Immature natural killer cell (primary cell): ENCODE data around the gene PCBP3. TPM values are rescaled to one million over a fixed set of nuclear protein-coding genes. Genes with fewer than 3 reads are reported as not detected.
"Not testable (repeated sequence)": the region's sequence is repeated elsewhere in the genome, so short reads cannot be mapped to it uniquely, and the experiment has no call there.

Experiments
- DNase-seq, 3 donors: peaks; one replicate each; pipeline ENCODE4 v3.0.0; 2022; ENCODE audit warnings: mixed read lengths in 1 of 3
- H3K27ac Mint-ChIP-seq, 6 donors: one replicate each; pipeline ENCODE4 v1.8.0; 2020; ENCODE audit warnings: mixed read lengths in 6 of 6, mild to moderate bottlenecking in 5 of 6, inconsistent platforms in 4 of 6, moderate library complexity in 3 of 6
- H3K27me3 Mint-ChIP-seq, 3 donors: one replicate each; pipeline ENCODE4 v1.8.0; 2020 to 2021; ENCODE audit warnings: low read depth in 3 of 3, mild to moderate bottlenecking in 3 of 3, mixed read lengths in 3 of 3, moderate library complexity in 3 of 3, inconsistent platforms in 1 of 3
- H3K36me3 Mint-ChIP-seq, 3 donors: one replicate each; pipeline ENCODE4 v1.8.0; 2020; ENCODE audit warnings: mixed read lengths in 3 of 3, inconsistent platforms in 2 of 3, mild to moderate bottlenecking in 2 of 3
- H3K4me1 Mint-ChIP-seq, 2 donors: one replicate each; pipeline ENCODE4 v1.8.0; 2020; ENCODE audit warnings: inconsistent platforms in 2 of 2, mild to moderate bottlenecking in 2 of 2, mixed read lengths in 2 of 2, moderate library complexity in 1 of 2
- H3K4me3 Mint-ChIP-seq, 5 donors: one replicate each; pipeline ENCODE4 v1.8.0; 2020; ENCODE audit warnings: mild to moderate bottlenecking in 5 of 5, mixed read lengths in 5 of 5, inconsistent platforms in 3 of 5, moderate library complexity in 3 of 5
- H3K9me3 Mint-ChIP-seq, 6 donors: one replicate each; pipeline ENCODE4 v1.8.0; 2020; ENCODE audit warnings: mild to moderate bottlenecking in 6 of 6, mixed read lengths in 6 of 6, inconsistent platforms in 4 of 6, moderate library complexity in 3 of 6
- polyA plus RNA-seq, 3 donors: library from polyadenylated mRNA; unstranded; fragments of 300-500 nt; fragmentation: Illumina TruSeq; gene quantifications; one replicate each; pipeline ENCODE4 v1.2.3, GENCODE V29; 2021

Gene PCBP3
- polyA plus RNA-seq, 3 donors from 2014 or later, result 0.27 to 0.71 TPM; not detected in 1

GRCh38 chr21:45895778-45896370 is 252.3 kb downstream of the PCBP3 start:
- no peak overlapping the region for H3K27ac Mint-ChIP-seq
- no peak overlapping the region for H3K4me3 Mint-ChIP-seq
- DNase-seq, result no peak

GRCh38 chr21:45896431-45896830 is 252.9 kb downstream of the PCBP3 start:
- not testable (repeated sequence) for H3K36me3 Mint-ChIP-seq, H3K27ac Mint-ChIP-seq

More at GRCh38 chr21:45895778-45896370, 252.3 kb downstream of the PCBP3 start:
- Mint-ChIP-seq H3K9me3 (no peaks in the 10 kb centered on the region), H3K27me3 (peaks cover 0 to 7% (median 1%) of the 10 kb centered on the region in 3 donors), H3K36me3 (no peaks in the 10 kb centered on the region), H3K4me1 (peaks cover 0 to 10% of the 10 kb centered on the region in 2 donors)

DNA sequence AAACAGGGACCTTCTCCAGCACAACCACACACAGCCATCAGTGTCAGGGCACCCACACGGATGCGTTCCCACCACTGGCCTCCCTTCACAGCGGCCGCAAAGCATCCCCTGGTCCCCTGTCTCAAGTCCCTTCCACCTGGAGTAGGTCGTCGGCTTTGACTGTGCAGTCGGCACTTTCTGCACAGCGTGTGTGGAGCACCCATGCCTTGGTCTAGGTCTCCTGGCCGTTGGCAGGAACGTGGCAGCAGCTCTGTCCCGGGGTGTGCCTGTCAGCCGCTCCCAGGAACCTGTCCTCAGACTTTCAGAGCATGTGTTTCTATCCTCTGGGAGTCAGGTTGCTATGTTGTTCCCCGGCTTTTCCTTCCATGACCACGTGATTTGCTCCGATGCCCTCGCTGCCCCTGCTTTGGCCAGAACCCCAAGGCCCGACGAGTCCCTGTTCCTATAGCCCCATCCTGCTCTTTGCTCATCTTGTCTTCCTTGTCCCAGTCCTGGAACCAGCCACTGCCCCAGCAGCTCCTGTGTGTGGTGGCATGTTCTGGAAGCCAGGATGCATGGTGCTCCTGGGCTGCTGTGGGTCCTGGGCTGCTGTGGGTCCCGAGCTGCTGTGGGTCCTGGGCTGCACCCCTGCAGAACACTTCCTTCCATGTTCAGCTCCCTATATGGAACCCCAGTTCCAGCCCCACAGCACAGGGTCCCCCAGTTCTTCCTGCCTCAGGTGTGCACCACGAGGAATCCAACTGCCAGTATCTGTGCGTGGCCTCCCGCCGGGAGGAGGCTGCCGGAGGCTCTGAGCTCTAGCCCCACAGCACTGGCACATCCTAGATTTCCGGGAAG is 253.9 kb downstream of the PCBP3 start:
- H3K4me3 Mint-ChIP-seq, result no peak overlapping the region
- H3K36me3 Mint-ChIP-seq, result no peaks in the 10 kb centered on the region
- DNase-seq, result no peak
- peaks cover 0 to 2% of the 10 kb centered on the region in 2 donors for H3K4me1 Mint-ChIP-seq
- H3K27me3 Mint-ChIP-seq, result peaks cover 1 to 8% (median 2%) of the 10 kb centered on the region in 3 donors
- no peaks in the 10 kb centered on the region for H3K9me3 Mint-ChIP-seq
- peak overlapping the region in 1 of 6 donors; percentile 55 for H3K27ac Mint-ChIP-seq

More at GRCh38 chr21:45896431-45896830, 252.9 kb downstream of the PCBP3 start:
- H3K4me1 Mint-ChIP-seq, H3K27me3 Mint-ChIP-seq, H3K4me3 Mint-ChIP-seq, DNase-seq, H3K9me3 Mint-ChIP-seq: not testable (repeated sequence)

DNA sequence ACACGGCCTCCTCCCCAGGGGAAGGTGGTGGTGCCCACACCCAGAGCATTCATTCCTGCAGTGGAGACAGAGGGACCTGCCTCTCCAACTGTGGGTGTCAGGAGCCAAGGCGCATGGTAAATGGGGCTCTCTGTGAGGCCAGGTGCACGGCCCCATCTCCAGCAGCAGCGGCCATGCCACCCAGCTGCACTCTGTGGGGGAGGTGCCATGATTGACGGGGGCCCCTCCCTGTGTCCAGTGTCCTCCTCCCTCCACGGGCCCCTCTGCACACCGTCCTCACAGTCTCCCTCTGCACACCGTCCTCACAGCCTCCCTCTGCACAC is 254.5 kb downstream of the PCBP3 start:
- DNase-seq, result no peak
- Mint-ChIP-seq H3K4me3 (no peak overlapping the region), H3K27me3 (peaks cover 1 to 8% (median 2%) of the 10 kb centered on the region in 3 donors)

DNA sequence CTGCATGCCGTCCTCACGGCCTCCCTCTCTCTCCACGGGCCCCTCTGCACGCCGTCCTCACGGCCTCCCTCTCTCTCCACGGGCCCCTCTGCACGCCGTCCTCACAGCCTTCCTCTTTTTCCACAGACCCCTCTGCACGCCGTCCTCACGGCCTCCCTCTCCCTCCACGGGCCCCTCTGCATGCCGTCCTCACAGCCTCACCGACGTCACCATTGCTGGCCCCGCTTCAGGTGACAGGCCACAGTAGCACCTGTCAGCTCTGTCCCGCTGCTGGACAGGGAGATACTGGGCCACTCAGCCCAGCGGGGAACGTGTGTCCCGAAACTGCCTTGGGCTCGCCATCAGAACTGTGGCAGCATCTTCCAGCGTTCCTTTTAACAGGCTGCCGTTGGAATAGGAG is 255.3 kb downstream of the PCBP3 start:
- Mint-ChIP-seq H3K27me3 (peaks cover 0 to 8% (median 4%) of the 10 kb centered on the region in 3 donors), H3K36me3 (no peaks in the 10 kb centered on the region), H3K27ac (no peak overlapping the region), H3K9me3 (no peaks in the 10 kb centered on the region), H3K4me3 (no peak overlapping the region), H3K4me1 (no peaks in the 10 kb centered on the region)
- no peak for DNase-seq

More for the DNA sequence above, 254.5 kb downstream of the PCBP3 start:
- Mint-ChIP-seq H3K27ac (no peak overlapping the region), H3K36me3 (no peaks in the 10 kb centered on the region), H3K4me1 (peaks cover 0 to 2% of the 10 kb centered on the region in 2 donors), H3K9me3 (no peaks in the 10 kb centered on the region)

- peaks cover 0 to 7% (median 4%) of the 10 kb centered on the region in 3 donors for H3K27me3 Mint-ChIP-seq
- no peaks in the 10 kb centered on the region for H3K4me1 Mint-ChIP-seq
- H3K27ac Mint-ChIP-seq, result no peak overlapping the region
- no peaks in the 10 kb centered on the region for H3K9me3 Mint-ChIP-seq
- H3K4me3 Mint-ChIP-seq, result no peak overlapping the region
- H3K36me3 Mint-ChIP-seq, result no peaks in the 10 kb centered on the region
- no peak for DNase-seq
Measured at GRCh38 chr21:45899317-45900033, 255.9 kb downstream of the PCBP3 start.

GRCh38 chr21:45900034-45900868 is 256.7 kb downstream of the PCBP3 start:
- H3K27me3 Mint-ChIP-seq, result peaks cover 0 to 5% (median 4%) of the 10 kb centered on the region in 3 donors
- no peaks in the 10 kb centered on the region for H3K4me1 Mint-ChIP-seq
- no peak for DNase-seq
- H3K27ac Mint-ChIP-seq, result no peak overlapping the region
- H3K4me3 Mint-ChIP-seq, result no peak overlapping the region
- H3K9me3 Mint-ChIP-seq, result no peaks in the 10 kb centered on the region
- no peaks in the 10 kb centered on the region for H3K36me3 Mint-ChIP-seq

GRCh38 chr21:45901061-45901690 is 257.7 kb downstream of the PCBP3 start:
- no peak overlapping the region for H3K4me3 Mint-ChIP-seq
- no peaks in the 10 kb centered on the region for H3K9me3 Mint-ChIP-seq
- no peak overlapping the region for H3K27ac Mint-ChIP-seq
- H3K4me1 Mint-ChIP-seq, result no peaks in the 10 kb centered on the region
- peaks cover 0 to 5% (median 4%) of the 10 kb centered on the region in 3 donors for H3K27me3 Mint-ChIP-seq
- H3K36me3 Mint-ChIP-seq, result no peaks in the 10 kb centered on the region
- DNase-seq, result no peak

DNA sequence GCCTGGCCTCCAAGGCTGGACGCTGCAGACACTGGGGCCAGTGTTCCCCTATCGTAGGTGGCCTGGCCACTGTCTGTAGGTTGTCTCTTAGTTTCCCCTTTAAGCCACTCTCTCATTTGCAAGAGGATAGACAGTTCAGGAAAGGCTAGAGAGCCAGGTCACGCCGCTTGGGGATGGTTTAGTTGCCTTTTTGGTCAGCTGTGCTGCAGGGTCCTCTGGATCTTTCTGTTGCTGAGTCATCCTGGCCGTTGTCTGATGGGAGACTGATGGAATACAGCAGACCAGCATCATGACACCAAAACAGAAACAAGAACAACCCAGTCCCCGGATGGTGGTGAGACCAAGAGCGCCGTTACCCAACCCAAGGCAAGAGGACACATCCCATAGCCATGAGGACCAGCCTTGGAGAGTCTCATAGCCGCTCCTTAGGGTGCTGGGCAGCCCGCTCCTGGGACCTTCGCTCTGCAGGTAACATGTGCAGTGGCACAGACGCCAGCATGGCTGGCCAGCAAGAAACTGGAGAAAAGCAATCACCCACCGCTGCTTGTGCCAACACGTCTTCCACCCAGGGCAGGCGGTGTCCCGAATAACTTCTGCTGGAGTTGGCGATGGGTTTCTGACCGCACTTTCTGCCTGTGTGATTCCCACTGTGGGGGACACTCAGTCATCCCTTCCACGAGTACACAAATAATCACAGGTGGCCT is 258.9 kb downstream of the PCBP3 start:
- DNase-seq, result no peak
- Mint-ChIP-seq H3K4me1 (no peaks in the 10 kb centered on the region), H3K9me3 (no peaks in the 10 kb centered on the region), H3K4me3 (no peak overlapping the region), H3K27me3 (peaks cover 0 to 8% (median 4%) of the 10 kb centered on the region in 3 donors), H3K27ac (no peak overlapping the region), H3K36me3 (no peaks in the 10 kb centered on the region)

GRCh38 chr21:45905196-45905595 is 261.7 kb downstream of the PCBP3 start:
- peaks cover 0 to 7% (median 4%) of the 10 kb centered on the region in 3 donors for H3K27me3 Mint-ChIP-seq
- no peaks in the 10 kb centered on the region for H3K36me3 Mint-ChIP-seq
- H3K4me3 Mint-ChIP-seq, result no peak overlapping the region
- no peaks in the 10 kb centered on the region for H3K4me1 Mint-ChIP-seq
- H3K27ac Mint-ChIP-seq, result peak overlapping the region in 1 of 6 donors; percentile 41
- no peak for DNase-seq
- H3K9me3 Mint-ChIP-seq, result no peaks in the 10 kb centered on the region

GRCh38 chr21:45906196-45906805 is 262.8 kb downstream of the PCBP3 start:
- no peak overlapping the region for H3K4me3 Mint-ChIP-seq
- H3K9me3 Mint-ChIP-seq, result no peaks in the 10 kb centered on the region
- no peak for DNase-seq
- H3K27ac Mint-ChIP-seq, result no peak overlapping the region
- H3K36me3 Mint-ChIP-seq, result no peaks in the 10 kb centered on the region
- no peaks in the 10 kb centered on the region for H3K4me1 Mint-ChIP-seq
- H3K27me3 Mint-ChIP-seq, result peaks cover 0 to 7% (median 2%) of the 10 kb centered on the region in 3 donors

- Mint-ChIP-seq H3K4me1 (no peaks in the 10 kb centered on the region), H3K36me3 (no peaks in the 10 kb centered on the region), H3K27me3 (peaks cover 0 to 3% (median 2%) of the 10 kb centered on the region in 3 donors), H3K27ac (no peak overlapping the region), H3K9me3 (no peaks in the 10 kb centered on the region), H3K4me3 (no peak overlapping the region)
- no peak for DNase-seq
Measured at GRCh38 chr21:45906859-45907258, 263.3 kb downstream of the PCBP3 start.
